GM08714 (cell line): ENCODE measurements around the gene VANGL2.

Experiments used
- H3K4me3 ChIP-seq: fragments of 200-500 bp; sonication (Bioruptor generic); 2 replicates; pipeline ENCODE4 v1.5.1; 2014; ENCODE audit warnings: mild to moderate bottlenecking, low read length, inconsistent platforms
- ZNF274 ChIP-seq: IDR thresholded peaks from 2 replicates; pipeline ENCODE4 v1.6.1; 2012; ENCODE audit warnings: mild to moderate bottlenecking, low read depth, low read length

Gene VANGL2

GRCh38 chr1:160437432-160438316 is 37.3 kb downstream of the VANGL2 start:
- H3K4me3 ChIP-seq = peak overlapping the region; percentile 56
- no peak for TF ChIP-seq ZNF274

GRCh38 chr1:160438317-160438918 is 38.1 kb downstream of the VANGL2 start:
- H3K4me3 ChIP-seq = peak overlapping the region; percentile 56; the same call in 1 of the 2 replicates
- TF ChIP-seq ZNF274 = no peak

- TF ChIP-seq ZNF274 = no peak
- H3K4me3 ChIP-seq = no peak overlapping the region
These were observed 38.6 kb downstream of the VANGL2 start for GRCh38 chr1:160438935-160439334.

- H3K4me3 ChIP-seq = no peak overlapping the region
- TF ChIP-seq ZNF274 = no peak
These were observed 39.4 kb downstream of the VANGL2 start for GRCh38 chr1:160439718-160440117.

- no peak overlapping the region for H3K4me3 ChIP-seq
- no peak for TF ChIP-seq ZNF274
These were observed 46.7 kb downstream of the VANGL2 start for GRCh38 chr1:160446945-160447600.

GRCh38 chr1:160449494-160449893 is 49.1 kb downstream of the VANGL2 start:
- no peak overlapping the region for H3K4me3 ChIP-seq
- no peak for TF ChIP-seq ZNF274

- no peak for TF ChIP-seq ZNF274
- H3K4me3 ChIP-seq = peak overlapping the region; percentile 51; the same call in 1 of the 2 replicates
These were observed 50.9 kb downstream of the VANGL2 start for GRCh38 chr1:160451119-160451858.

- TF ChIP-seq ZNF274 = no peak
- peak overlapping the region; percentile 42; the same call in 1 of the 2 replicates for H3K4me3 ChIP-seq
These were observed 51.5 kb downstream of the VANGL2 start for GRCh38 chr1:160451859-160452232.

GRCh38 chr1:160453443-160453842 is 53.1 kb downstream of the VANGL2 start:
- H3K4me3 ChIP-seq = no peak overlapping the region
- TF ChIP-seq ZNF274 = no peak

- no peak for TF ChIP-seq ZNF274
These were observed 54.2 kb downstream of the VANGL2 start for GRCh38 chr1:160454371-160455152.

GRCh38 chr1:160455153-160455517 is 54.8 kb downstream of the VANGL2 start:
- no peak for TF ChIP-seq ZNF274
- H3K4me3 ChIP-seq = no peak overlapping the region

More at GRCh38 chr1:160454371-160455152, 54.2 kb downstream of the VANGL2 start:
- no peak overlapping the region for H3K4me3 ChIP-seq

GRCh38 chr1:160459056-160459455 is 58.7 kb downstream of the VANGL2 start:
- no peak overlapping the region for H3K4me3 ChIP-seq
- no peak for TF ChIP-seq ZNF274

GRCh38 chr1:160459687-160460086 is 59.3 kb downstream of the VANGL2 start:
- no peak for TF ChIP-seq ZNF274
- no peak overlapping the region for H3K4me3 ChIP-seq
